ENCODE data around the gene OR5W2. TPM values are rescaled to one million over a fixed set of nuclear protein-coding genes. Genes with fewer than 3 reads are reported as not detected.

OR5W2 gene
- total RNA-seq (ENCODE audit: unreplicated experiment): not detected
- long read RNA-seq: 0 reads

GRCh38 chr11:55914482-55914881, at the start of gene OR5W2:
TSS of gene OR5W2 (minus strand) at chr11:55914582. CDS start at chr11:55914582, 0 bp downstream.
- TF ChIP-seq CTCF (IDR thresholded peaks at IDR 0.05; ENCODE audit: partially characterized antibody, unreplicated experiment): no peak
- Mint-ChIP-seq H3K36me3 (ENCODE audit: unreplicated experiment) (no peaks in the 10 kb centered on the region), H3K4me3 (ENCODE audit: unreplicated experiment) (no peak within 1 kb of the TSS), H3K27me3 (ENCODE audit: unreplicated experiment) (no peaks in the 10 kb centered on the region), H3K9me3 (ENCODE audit: unreplicated experiment) (no peaks in the 10 kb centered on the region), H3K4me1 (ENCODE audit: low read depth, unreplicated experiment) (no peaks in the 10 kb centered on the region), H3K27ac (ENCODE audit: unreplicated experiment) (no peak within 1 kb of the TSS)
- DNase-seq: no peak

- Mint-ChIP-seq H3K36me3 (ENCODE audit: unreplicated experiment) (no peaks in the 10 kb centered on the region), H3K4me1 (ENCODE audit: low read depth, unreplicated experiment) (no peaks in the 10 kb centered on the region), H3K9me3 (ENCODE audit: unreplicated experiment) (no peaks in the 10 kb centered on the region), H3K4me3 (ENCODE audit: unreplicated experiment) (no peak overlapping the region), H3K27me3 (ENCODE audit: unreplicated experiment) (peaks cover 2% of the 10 kb centered on the region), H3K27ac (ENCODE audit: unreplicated experiment) (no peak overlapping the region)
- no peak for TF ChIP-seq CTCF (IDR thresholded peaks at IDR 0.05; ENCODE audit: partially characterized antibody, unreplicated experiment)
- no peak for DNase-seq
Observed at GRCh38 chr11:55956521-55956920, 42.1 kb upstream of the OR5W2 start.

- Mint-ChIP-seq H3K27ac (ENCODE audit: unreplicated experiment) (no peak overlapping the region), H3K27me3 (ENCODE audit: unreplicated experiment) (peaks cover 1% of the 10 kb centered on the region), H3K4me1 (ENCODE audit: low read depth, unreplicated experiment) (no peaks in the 10 kb centered on the region), H3K9me3 (ENCODE audit: unreplicated experiment) (no peaks in the 10 kb centered on the region), H3K4me3 (ENCODE audit: unreplicated experiment) (no peak overlapping the region), H3K36me3 (ENCODE audit: unreplicated experiment) (no peaks in the 10 kb centered on the region)
- no peak for DNase-seq
- TF ChIP-seq CTCF (IDR thresholded peaks at IDR 0.05; ENCODE audit: partially characterized antibody, unreplicated experiment): no peak
Observed at GRCh38 chr11:55949330-55949729, 34.9 kb upstream of the OR5W2 start.

GRCh38 chr11:55942785-55943392, 28.5 kb upstream of the OR5W2 start:
- no peaks in the 10 kb centered on the region for H3K36me3 Mint-ChIP-seq (ENCODE audit: unreplicated experiment)
- DNase-seq: no peak
- H3K4me3 Mint-ChIP-seq (ENCODE audit: unreplicated experiment): no peak overlapping the region

More at GRCh38 chr11:55942785-55943392, 28.5 kb upstream of the OR5W2 start:
- Mint-ChIP-seq H3K9me3 (ENCODE audit: unreplicated experiment) (no peaks in the 10 kb centered on the region), H3K27ac (ENCODE audit: unreplicated experiment) (no peak overlapping the region), H3K27me3 (ENCODE audit: unreplicated experiment) (no peaks in the 10 kb centered on the region), H3K4me1 (ENCODE audit: low read depth, unreplicated experiment) (no peaks in the 10 kb centered on the region)
- peak; percentile 72 for TF ChIP-seq CTCF (IDR thresholded peaks at IDR 0.05; ENCODE audit: partially characterized antibody, unreplicated experiment)
